Astrocyte of the hippocampus (primary cell): ENCODE results near the gene KIR2DL3.
"Not testable (repeated sequence)": the region's sequence is repeated elsewhere in the genome, so short reads cannot be mapped to it uniquely, and the experiment has no call there.

Experiments used
- DNase-seq: peaks from one replicate; pipeline ENCODE4 v3.0.0; 2011; ENCODE audit warnings: low read depth, low spot score

The KIR2DL3 gene

DNA sequence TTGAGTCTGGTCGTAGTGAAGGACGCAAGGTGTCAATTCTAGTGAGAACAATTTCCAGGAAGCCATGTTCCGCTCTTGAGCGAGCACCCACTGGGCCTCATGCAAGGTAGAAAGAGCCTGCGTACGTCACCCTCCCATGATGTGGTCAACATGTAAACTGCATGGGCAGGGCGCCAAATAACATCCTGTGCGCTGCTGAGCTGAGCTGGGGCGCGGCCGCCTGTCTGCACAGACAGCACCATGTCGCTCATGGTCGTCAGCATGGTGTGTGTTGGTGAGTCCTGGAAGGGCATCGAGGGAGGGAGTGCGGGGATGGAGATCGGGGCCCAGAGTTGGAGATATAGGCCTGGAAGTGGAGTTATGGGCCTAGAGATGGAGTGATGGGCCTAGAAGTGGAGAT lies at the start of gene KIR2DL3:
Gene KIR2DL3 (plus strand): TSS at position 208 of the 400 bp plus-strand sequence. CDS start 33 bp downstream, at position 241.
- DNase-seq: not testable (repeated sequence)

DNA sequence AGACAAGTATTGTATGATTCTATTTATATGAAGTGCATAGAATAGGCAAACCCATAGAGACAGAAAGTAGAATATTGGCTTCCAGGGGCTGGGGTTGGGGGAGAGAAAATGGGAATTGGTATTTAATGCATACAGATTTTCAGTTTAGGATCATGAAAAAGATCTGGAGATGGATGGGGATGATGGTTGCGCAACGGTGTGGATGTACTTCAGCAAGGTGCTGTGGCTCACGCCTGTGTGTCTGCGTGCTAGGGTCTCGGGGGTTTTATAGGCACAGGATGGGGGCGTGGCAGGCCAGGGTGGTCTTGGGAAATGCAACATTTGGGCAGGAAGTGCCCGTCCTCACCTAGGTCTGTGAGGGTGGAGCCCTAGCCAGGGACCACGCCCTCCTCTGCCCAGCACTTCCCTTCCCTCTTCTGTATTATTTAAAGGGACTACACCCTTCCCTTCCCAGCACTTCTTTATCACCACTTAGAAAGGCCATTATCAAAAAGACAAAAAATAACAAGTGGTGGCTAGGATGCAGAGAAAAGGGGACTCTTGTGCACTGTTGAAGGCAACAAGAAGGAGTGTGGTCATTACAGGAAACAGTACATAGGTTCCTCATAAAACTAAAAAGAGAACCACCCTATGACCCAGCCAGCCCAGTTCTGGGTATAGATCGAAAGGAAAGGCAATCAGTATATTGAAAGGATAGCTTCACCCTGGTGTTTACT lies 46.6 kb upstream of the KIR2DL3 start:
- DNase-seq: no peak

- DNase-seq: no peak
These were observed 46.1 kb upstream of the KIR2DL3 start for GRCh38 chr19:54692298-54692615.

DNA sequence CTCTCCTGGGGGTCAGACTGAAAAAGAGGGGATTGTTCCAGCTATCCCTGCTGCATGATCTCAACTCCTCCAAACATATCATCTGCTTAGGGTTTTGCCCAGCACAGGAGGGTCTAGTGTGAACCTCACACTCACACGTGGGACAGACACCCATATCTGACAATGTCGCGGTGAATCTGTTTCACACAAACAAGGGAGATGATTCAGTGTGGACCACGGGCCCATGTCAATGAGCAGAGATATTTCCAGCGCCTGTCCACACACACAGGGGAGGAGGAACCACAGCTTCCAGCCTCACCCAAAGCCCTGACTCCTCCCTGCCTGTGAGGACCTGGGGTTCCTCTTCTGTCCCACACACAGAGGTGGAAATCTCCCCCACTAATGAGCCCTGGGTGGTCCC lies 43.7 kb upstream of the KIR2DL3 start:
- no peak for DNase-seq

- no peak for DNase-seq
These were observed 42.2 kb upstream of the KIR2DL3 start for GRCh38 chr19:54696117-54696548.

DNA sequence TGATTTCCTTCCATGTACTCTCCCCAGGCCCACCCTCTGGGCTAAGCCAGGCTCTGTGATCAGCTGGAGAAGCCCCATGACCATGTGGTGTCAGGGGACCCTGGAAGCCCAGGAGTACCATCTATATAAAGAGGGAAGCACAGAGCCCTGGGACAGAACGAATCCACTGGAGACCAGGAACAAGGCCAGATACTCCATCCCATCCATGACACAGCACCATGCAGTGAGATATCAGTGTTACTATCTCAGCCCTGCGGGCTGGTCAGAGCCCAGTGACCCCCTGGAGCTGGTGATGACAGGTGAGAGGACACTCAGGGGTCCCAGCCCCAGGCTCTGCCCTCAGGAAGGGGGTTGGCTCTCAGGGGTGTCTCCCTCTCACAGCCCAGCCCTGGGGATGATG lies 41.5 kb upstream of the KIR2DL3 start:
- no peak for DNase-seq

- DNase-seq: not testable (repeated sequence)
These were observed 40.6 kb upstream of the KIR2DL3 start for GRCh38 chr19:54697716-54698115.

DNA sequence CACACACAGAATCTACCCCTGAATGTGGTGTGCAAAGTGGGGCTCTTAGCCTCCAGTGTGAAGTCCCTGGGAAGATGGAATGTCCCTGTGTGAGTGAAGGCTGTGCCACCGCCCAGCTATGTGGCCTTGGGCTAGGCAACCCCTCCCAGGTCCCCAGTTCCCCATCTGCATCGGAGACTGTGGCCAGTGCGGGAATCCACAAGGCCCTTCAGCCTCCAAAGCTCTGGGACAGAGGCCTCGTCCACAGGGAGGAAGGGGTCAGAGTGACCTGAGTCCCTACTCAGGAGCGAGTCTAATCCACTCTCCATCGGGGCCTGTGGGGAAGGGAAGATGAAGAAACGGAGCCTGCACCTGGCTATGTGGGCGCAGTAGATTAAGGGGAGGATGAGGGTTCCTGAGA lies 33.4 kb upstream of the KIR2DL3 start:
- no peak for DNase-seq

DNA sequence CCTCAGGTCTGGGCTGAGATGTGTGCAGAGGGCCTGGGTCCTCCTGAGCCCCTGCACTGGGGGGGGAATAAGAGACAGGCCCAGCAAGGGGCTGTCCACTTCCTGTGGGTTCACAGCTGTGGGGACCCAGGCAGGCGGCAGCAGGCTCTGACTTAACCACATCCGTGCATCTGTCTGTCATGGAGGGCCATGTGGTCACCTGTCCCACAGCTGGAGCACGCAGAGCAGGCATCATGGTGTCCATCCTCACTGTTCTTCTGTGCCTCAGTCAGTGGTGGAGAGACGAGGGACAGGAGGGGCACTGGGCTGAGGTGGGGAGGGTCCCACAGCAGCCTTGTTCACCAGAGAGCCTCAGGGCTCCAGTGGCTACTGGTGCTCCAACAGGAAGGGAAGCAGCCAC lies 30.4 kb upstream of the KIR2DL3 start:
- no peak for DNase-seq

- no peak for DNase-seq
These were observed 29.5 kb upstream of the KIR2DL3 start for GRCh38 chr19:54708781-54709180.

DNA sequence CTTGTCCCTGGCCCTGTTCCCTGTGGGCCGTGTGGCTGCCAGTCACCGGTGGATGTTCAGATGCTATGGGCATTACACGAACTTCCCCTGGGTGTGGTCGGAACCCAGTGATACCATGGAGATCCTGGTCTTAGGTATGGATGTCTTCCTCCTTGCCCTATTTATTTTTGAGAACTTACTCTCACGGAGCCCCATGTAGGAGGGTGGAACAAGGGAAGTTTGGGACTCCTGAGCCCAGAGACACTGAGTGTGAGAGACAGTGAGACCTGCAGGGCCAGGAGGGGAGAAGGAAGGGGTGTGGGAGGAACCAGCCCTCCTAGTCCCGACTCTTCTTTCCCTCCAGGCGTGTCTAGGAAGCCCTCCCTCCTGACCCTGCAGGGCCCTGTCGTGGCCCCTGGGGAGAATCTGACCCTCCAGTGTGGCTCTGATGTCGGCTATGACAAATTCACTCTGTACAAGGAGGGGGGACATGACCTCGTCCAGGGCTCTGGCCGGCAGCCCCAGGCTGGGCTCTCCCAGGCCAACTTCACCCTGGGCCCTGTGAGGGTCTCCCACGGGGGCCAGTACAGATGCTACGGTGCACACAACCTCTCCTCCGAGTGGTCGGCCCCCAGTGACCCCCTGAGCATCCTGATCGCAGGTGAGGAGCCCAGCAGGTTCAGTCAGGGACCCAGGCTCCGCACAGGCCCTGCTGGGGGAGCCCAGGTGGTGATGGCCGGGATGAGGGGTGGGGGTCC lies 28.9 kb upstream of the KIR2DL3 start:
- no peak for DNase-seq

DNA sequence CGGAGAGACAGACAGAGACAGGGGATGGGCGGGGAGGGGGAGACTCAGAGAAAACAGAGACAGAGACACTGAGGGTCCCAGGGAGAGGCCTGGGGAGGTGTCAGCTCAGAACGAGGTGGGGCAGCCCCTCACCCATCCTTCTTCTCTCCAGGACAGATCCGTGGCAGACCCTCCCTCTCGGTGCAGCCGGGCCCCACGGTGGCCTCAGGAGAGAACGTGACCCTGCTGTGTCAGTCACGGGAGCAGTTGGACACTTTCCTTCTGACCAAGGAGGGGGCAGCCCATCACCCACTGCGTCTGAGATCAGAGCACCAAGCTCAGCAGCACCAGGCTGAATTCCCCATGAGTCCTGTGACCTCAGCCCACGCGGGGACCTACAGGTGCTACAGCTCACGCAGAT lies 28.4 kb upstream of the KIR2DL3 start:
- not testable (repeated sequence) for DNase-seq

- no peak for DNase-seq
These were observed 14.2 kb upstream of the KIR2DL3 start, which contains the start of gene KIR3DL3 for GRCh38 chr19:54724142-54724541. Gene KIR3DL3, plus strand, starts transcription at chr19:54724442. Its CDS starts 55 bp downstream, at chr19:54724497.

- DNase-seq: no peak
These were observed 13.7 kb upstream of the KIR2DL3 start for GRCh38 chr19:54724644-54725043.

DNA sequence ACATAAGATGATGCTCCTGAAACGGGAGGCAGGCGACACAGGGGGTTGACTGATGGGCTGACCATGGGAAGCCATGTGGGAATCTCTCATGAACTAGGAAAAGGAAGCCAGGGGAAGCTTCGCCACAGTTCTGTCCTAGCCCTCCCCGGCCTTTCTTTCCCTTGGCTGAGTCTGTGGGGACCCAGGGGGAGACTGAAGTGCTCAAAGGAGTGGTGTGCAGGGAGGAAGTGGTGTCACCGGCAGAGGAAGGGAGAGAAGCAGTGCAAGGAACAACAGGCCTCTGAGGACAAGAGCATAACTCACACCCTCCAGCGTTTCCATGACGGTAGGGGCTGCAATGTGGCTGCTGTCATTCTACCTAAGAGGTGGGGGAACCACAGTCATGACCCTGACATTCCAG lies 13.0 kb upstream of the KIR2DL3 start:
- DNase-seq: no peak

DNA sequence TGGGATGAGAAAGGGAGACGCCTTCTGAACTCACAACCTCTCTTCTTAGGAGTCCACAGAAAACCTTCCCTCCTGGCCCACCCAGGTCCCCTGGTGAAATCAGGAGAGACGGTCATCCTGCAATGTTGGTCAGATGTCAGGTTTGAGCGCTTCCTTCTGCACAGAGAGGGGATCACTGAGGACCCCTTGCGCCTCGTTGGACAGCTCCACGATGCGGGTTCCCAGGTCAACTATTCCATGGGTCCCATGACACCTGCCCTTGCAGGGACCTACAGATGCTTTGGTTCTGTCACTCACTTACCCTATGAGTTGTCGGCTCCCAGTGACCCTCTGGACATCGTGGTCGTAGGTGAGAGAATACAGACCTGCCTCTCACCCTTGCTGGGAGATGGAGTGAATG lies 10.8 kb upstream of the KIR2DL3 start:
- DNase-seq: no peak

DNA sequence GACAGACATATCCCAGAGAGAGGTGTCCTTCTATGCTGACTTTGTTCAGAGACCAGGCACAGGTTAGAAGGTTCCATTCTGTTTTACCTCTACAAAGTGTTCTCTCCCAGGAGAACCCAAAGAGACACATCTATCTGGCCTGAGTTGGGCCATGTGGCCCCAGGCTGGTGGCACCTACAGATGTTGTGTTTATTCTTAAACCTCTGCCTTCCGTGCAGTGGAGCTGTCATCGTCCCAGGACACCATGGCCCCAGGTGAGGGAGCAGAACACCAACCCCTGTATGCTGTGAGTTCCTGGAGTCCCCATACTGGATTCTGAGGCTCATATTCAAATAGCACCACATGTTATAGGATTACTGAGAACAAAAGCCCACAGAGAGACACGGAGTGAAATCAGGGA lies 10.1 kb upstream of the KIR2DL3 start:
- DNase-seq: no peak

GRCh38 chr19:54729416-54730188 lies 8.7 kb upstream of the KIR2DL3 start:
- no peak for DNase-seq

DNA sequence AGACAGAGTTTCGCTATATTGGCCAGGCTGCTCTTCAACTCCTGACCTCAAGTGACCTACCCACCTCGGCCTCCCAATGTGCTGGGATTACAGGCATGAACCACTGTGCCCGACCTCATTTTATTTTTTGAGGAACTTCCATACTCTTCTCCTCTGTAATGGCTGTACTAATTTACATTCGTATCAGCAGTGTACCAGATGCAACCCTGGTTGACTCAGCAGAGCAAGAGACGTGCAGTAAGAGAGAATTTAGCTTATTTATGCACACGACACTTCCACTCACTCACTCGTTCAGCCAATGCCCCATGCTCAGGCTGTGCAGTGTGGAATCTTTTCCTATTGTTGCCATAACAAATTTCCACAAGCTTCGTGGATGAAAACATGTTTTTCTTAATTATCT lies 7.1 kb upstream of the KIR2DL3 start:
- no peak for DNase-seq

- no peak for DNase-seq
These were observed 402 bp downstream of the KIR2DL3 start for GRCh38 chr19:54738715-54739114.

DNA sequence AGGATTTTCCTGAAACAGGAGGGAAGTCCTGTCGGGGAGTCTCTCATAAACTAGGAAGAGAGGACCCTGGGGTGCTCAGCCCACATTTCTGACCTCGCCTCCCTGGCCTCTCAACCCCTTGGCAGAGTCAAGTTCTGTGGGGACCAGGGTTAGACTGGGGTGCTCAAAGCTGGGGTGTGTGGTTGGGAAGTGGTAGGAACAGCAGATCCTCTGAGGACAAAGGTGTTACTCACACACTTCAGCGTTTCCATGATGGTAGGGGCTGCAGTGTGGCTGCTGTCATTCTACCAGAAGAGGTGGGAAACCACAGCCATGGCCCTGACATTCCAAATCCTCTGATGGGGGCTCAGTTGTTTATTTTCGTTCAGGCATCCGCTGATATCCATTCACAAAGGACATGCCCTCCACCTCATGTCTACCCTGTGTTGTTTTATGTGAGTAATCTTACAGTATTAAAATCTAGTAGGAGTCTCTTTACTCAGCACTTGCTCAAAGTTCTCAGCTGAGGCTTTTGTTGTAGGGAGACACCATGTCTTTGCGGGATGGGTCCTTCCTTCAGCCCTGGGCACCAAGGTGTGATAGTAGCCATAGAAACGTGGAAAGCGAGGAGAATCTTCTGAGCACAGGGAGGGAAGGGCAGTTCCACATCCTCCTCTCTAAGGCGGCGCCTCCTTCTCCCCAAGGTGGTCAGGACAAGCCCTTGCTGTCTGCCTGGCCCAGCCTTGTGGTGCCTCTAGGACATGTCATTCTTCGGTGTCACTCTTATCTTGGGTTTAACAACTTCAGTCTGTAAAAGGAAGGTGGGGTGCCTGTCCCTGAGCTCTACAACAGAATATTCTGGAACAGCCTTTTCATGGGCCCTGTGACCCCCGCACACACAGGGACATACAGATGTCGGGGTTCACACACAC lies 1.5 kb downstream of the KIR2DL3 start:
- DNase-seq: no peak
